Gastroesophageal sphincter (tissue), 4 donors: ENCODE data around the gene SPATA6L. TPM values are rescaled to one million over a fixed set of nuclear protein-coding genes. Genes with fewer than 3 reads are reported as not detected.

Experiments used
- ATAC-seq: fragments of 150-250 bp; one replicate; pipeline ENCODE4 v1.9.1; 2016; ENCODE audit warnings: mild to moderate bottlenecking, moderate library complexity
- H3K27ac ChIP-seq, 4 donors: fragments of 200-600 bp; sonication (generic) in 3 of 4; 1 replicate in 3 of 4; 2 replicates in 1 of 4; pipeline ENCODE4 v1.5.1; 2016 to 2019
- H3K27me3 ChIP-seq: fragments of 200-600 bp; sonication (generic); one replicate; pipeline ENCODE4 v1.5.1; 2019
- H3K36me3 ChIP-seq, 2 donors: fragments of 200-600 bp; sonication (generic); one replicate each; pipeline ENCODE4 v1.5.1; 2019; ENCODE audit warnings: control low read depth in 1 of 2
- H3K4me1 ChIP-seq, 3 donors: fragments of 200-600 bp; sonication (generic); 1 replicate in 2 of 3; 2 replicates in 1 of 3; pipeline ENCODE4 v1.5.1; 2016 to 2019; ENCODE audit warnings: control low read depth in 2 of 3
- H3K4me3 ChIP-seq, 2 donors: fragments of 200-600 bp; sonication (generic); one replicate each; pipeline ENCODE4 v1.5.1; 2019; ENCODE audit warnings: mild to moderate bottlenecking in 1 of 2, moderate library complexity in 1 of 2
- H3K9me3 ChIP-seq, 3 donors: fragments of 200-600 bp; sonication (generic); one replicate each; pipeline ENCODE4 v1.5.1; 2017 to 2019; ENCODE audit warnings: control low read depth in 2 of 3
- CTCF ChIP-seq, 4 experiments: fragments of 200-600 bp in 2 of 4; fragments of 450-650 bp in 2 of 4; sonication (generic) in 1 of 4; IDR thresholded peaks; one replicate each; pipeline ENCODE4 v1.5.1; 2017 to 2019; ENCODE audit warnings: antibody characterized with exemption in 4 of 4, mild to moderate bottlenecking in 2 of 4, moderate library complexity in 2 of 4
- EP300 ChIP-seq: sonication (generic); formaldehyde crosslinking; IDR thresholded peaks from one replicate; pipeline ENCODE4 v1.6.1; 2017; ENCODE audit warnings: antibody characterized with exemption, mild to moderate bottlenecking
- POLR2A ChIP-seq, 2 donors: fragments of 450-650 bp; IDR thresholded peaks; one replicate each; pipeline ENCODE4 v1.6.1; 2017; ENCODE audit warnings: antibody characterized with exemption in 2 of 2, mild to moderate bottlenecking in 2 of 2, moderate library complexity in 1 of 2
- POLR2AphosphoS5 ChIP-seq: sonication (generic); formaldehyde crosslinking; IDR thresholded peaks from one replicate; pipeline ENCODE4 v1.6.1; 2017; ENCODE audit warnings: antibody characterized with exemption
- WGBS, 2 donors: methylation state at CpG; one replicate each; pipeline ENCODE4 v1.1.5; 2018; ENCODE audit warnings: low coverage in 1 of 2; 5-methylcytosine and 5-hydroxymethylcytosine counted together
- total RNA-seq, 4 donors: library from RNA; depleted of rRNA; stranded (reverse); fragments of >200 nt; gene quantifications; one replicate each; pipeline ENCODE4 v1.1.0, GENCODE V29; 2016

SPATA6L gene
- total RNA-seq, 4 donors from 2014 or later = 0.69 to 1.9 (median 0.83) TPM

DNA sequence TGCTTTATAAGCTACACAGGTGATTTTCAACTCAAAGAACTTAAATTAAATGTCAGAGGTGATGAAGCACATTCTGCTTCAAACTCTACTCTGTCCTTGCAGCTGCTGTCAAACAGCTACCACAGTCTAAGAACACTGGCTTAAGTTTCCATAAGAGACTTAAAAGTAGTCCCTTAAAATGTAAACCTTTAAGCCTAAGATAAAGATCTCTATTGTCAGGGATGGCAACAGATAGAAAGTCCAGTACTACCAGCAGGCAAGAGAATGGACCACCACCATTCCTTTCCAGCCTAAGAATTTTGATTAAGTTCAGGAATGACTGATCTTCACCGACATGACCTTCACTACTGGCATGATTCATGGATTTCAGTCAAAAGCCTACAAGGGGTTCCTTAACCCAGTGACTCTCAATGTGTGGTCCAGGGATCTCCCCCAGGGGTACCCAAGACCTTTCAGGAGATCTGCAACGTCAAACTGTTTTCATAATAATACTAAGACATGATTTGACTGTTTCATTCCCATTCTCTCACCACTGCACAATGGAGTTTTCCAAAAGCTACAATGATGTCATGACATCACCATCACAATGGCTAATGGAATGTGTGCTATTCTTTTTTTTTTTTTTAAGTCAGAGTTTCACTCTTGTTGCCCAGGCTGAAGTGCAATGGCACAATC, 45.3 kb downstream of the SPATA6L start:
- Histone ChIP-seq H3K9me3 (no peaks in the 10 kb centered on the region), H3K4me1 (no peaks in the 10 kb centered on the region), H3K36me3 (no peaks in the 10 kb centered on the region), H3K27ac (no peak overlapping the region), H3K27me3 (no peaks in the 10 kb centered on the region), H3K4me3 (no peak overlapping the region)
- 33 to 60% methylated on average over 1 to 2 of the region's 2 CpGs for whole genome bisulfite sequencing, 2 donors
- TF ChIP-seq POLR2A (IDR thresholded peaks at IDR 0.05) (no peak), EP300 (no peak)
- ATAC-seq = no peak

DNA sequence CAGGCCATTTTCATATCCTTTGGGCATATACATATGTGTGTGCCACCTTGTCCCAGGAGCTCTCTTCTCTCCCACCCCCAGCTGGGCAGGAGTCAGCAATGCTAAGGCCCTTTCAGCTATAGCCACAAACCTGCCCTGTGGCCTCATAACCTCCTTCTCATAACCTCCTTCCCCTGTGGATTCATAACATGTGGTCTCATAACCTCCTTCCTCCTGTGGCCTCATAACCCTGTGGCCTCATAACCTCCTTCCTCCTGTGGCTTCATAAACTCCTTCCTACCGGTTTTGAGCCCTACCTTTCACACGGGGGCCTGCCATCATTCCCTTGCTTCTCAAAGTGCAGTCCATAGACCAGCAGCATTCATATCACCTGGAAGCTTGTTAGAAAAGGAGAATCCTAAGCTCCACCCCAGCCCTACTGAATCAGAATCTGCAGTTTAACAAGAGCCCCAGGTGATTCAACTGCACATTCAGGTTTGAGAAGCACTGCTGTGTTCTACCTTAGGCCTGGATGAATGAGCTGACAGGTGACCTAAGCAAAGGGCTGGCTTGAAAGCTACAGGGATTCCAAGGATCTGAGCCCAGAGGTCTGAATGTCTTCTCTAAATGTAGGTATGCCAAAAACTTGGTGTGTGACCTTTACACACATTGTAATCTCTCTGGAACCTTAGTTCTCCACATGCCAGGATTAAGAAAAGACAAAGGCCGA, 46.1 kb downstream of the SPATA6L start:
- H3K9me3 ChIP-seq = no peaks in the 10 kb centered on the region
- H3K27ac ChIP-seq = no peak overlapping the region
- no peak for TF ChIP-seq POLR2AphosphoS5
- TF ChIP-seq CTCF (IDR thresholded peaks at IDR 0.05) = no peak
- TF ChIP-seq EP300 = no peak
- TF ChIP-seq POLR2A (IDR thresholded peaks at IDR 0.05) = no peak
- ATAC-seq = no peak
- H3K36me3 ChIP-seq = no peaks in the 10 kb centered on the region
- H3K4me1 ChIP-seq = no peaks in the 10 kb centered on the region
- H3K27me3 ChIP-seq = no peaks in the 10 kb centered on the region
- no peak overlapping the region for H3K4me3 ChIP-seq
- 81% methylated on average over 3 of the region's 3 CpGs; no CpG with 5 or more reads in 1 of the 2 donors for WGBS, 2 donors

DNA sequence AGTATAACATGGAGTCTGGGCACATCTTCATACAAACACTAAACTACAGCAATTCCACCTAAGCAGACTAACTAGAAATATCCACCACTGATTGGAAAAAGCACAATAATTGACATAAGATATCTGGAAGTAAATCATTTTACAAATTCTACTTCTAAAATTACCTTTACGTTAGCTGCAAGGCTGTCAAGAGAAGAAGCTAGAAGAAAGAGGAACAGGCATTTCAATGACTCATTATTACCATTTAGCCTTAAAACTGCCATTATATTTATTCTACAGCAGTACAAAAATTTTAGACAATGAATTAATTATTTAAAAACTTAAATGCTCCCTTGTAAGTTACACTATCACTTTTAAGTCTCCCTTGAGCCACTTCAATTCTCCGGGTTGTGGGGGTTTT, 47.6 kb downstream of the SPATA6L start:
- no peak for TF ChIP-seq CTCF (IDR thresholded peaks at IDR 0.05)
- no peak for TF ChIP-seq POLR2A (IDR thresholded peaks at IDR 0.05)
- TF ChIP-seq POLR2AphosphoS5 = no peak
- no peak for TF ChIP-seq EP300
- Histone ChIP-seq H3K4me1 (no peaks in the 10 kb centered on the region), H3K9me3 (no peaks in the 10 kb centered on the region), H3K4me3 (no peak overlapping the region), H3K36me3 (no peaks in the 10 kb centered on the region), H3K27me3 (no peaks in the 10 kb centered on the region), H3K27ac (no peak overlapping the region)
- ATAC-seq = no peak
- WGBS, 2 donors = 87 to 93% methylated on average over 2 of the region's 2 CpGs

GRCh38 chr9:4617752-4618151, 48.5 kb downstream of the SPATA6L start:
- 50 to 63% methylated on average over 1 to 3 of the region's 3 CpGs for WGBS, 2 donors
- H3K9me3 ChIP-seq = no peaks in the 10 kb centered on the region

DNA sequence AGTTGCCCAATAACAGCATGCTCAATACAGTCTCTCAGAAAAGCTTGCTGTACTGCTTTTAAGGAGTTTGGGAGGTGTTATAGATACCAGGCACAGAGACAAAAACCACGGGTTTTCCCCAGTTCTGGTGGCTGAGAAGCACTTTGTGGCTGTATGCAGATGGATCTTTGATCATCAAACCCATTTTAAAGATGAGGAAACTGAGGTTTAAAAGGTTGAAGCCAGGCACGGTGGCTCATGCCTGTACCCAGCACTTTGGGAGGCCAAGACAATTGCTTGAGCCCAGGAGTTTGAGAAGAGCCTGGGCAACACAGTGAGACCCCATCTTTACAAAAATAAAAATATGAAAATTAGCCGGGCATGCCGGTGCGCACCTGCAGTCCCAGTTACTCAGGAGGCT, 50.5 kb downstream of the SPATA6L start:
- ATAC-seq = no peak
- H3K4me3 ChIP-seq = no peak overlapping the region
- TF ChIP-seq EP300 (no peak), POLR2A (IDR thresholded peaks at IDR 0.05) (no peak), CTCF (IDR thresholded peaks at IDR 0.05) (no peak), POLR2AphosphoS5 (no peak)
- no peak overlapping the region for H3K27ac ChIP-seq
- H3K27me3 ChIP-seq = no peaks in the 10 kb centered on the region
- H3K9me3 ChIP-seq = no peaks in the 10 kb centered on the region
- H3K4me1 ChIP-seq = no peaks in the 10 kb centered on the region
- H3K36me3 ChIP-seq = no peaks in the 10 kb centered on the region
- 85 to 100% methylated on average over 2 to 4 of the region's 5 CpGs for WGBS, 2 donors

More at GRCh38 chr9:4617752-4618151, 48.5 kb downstream of the SPATA6L start:
- Histone ChIP-seq H3K4me1 (no peaks in the 10 kb centered on the region), H3K27ac (no peak overlapping the region), H3K27me3 (no peaks in the 10 kb centered on the region), H3K36me3 (no peaks in the 10 kb centered on the region), H3K4me3 (no peak overlapping the region)
- TF ChIP-seq POLR2AphosphoS5 (no peak), POLR2A (IDR thresholded peaks at IDR 0.05) (no peak), CTCF (IDR thresholded peaks at IDR 0.05) (no peak), EP300 (no peak)
- ATAC-seq = no peak
